Panc1 (cell line): Measurements from ENCODE around the gene GUCY1B1. TPM values are rescaled to one million over a fixed set of nuclear protein-coding genes. Genes with fewer than 3 reads are reported as not detected.

Source experiments
- ATAC-seq: fragments of 200-7000 bp; cut with Tn5 transposase; 2 replicates; pipeline ENCODE4 v1.9.1; 2020; ENCODE audit warnings: mild to moderate bottlenecking, moderate library complexity
- BruUV-seq: library from RNA; stranded (reverse); fragments of 400-500 nt; replicated peaks from 2 replicates; lab custom pipeline; 2021; lab: Mats Ljungman, UMichigan
- CTCF ChIA-PET: fragments of 300-600 bp; sonication (Branson Sonifier 250); formaldehyde crosslinking; loops from one replicate; lab custom pipeline; 2022; ENCODE audit warnings: antibody characterized with exemption; lab: Charles Lee
- POLR2A ChIA-PET: fragments of 300-600 bp; sonication (Branson Sonifier 250); formaldehyde crosslinking; loops from one replicate; lab custom pipeline; 2022; ENCODE audit warnings: antibody characterized with exemption; lab: Charles Lee
- DNase-seq: peaks from one replicate; pipeline ENCODE4 v3.0.0-alpha.2; 2010; ENCODE audit warnings: low read depth, low spot score
- H3K27ac ChIP-seq: 2 replicates; pipeline ENCODE4 v1.5.1; 2011; ENCODE audit warnings: mild to moderate bottlenecking, low read length, inconsistent platforms
- H3K27me3 ChIP-seq: fragments of 200-500 bp; sonication (Bioruptor generic); 2 replicates; pipeline ENCODE4 v1.6.0; 2014; ENCODE audit warnings: low read length, inconsistent platforms; ENCODE audit not compliant: control insufficient read depth, insufficient read depth
- H3K36me3 ChIP-seq: fragments of 200-500 bp; sonication (Bioruptor generic); 2 replicates; pipeline ENCODE4 v1.5.1; 2014; ENCODE audit warnings: inconsistent platforms, mild to moderate bottlenecking, low read length, moderate library complexity; ENCODE audit not compliant: control insufficient read depth, insufficient read depth
- H3K4me1 ChIP-seq: 2 replicates; pipeline ENCODE4 v1.5.1; 2011; ENCODE audit warnings: inconsistent platforms, mild to moderate bottlenecking, low read length, moderate library complexity; ENCODE audit not compliant: control insufficient read depth, insufficient read depth
- H3K4me3 ChIP-seq, 2 experiments: 2 replicates each; pipeline ENCODE4 v1.5.1; 2011 to 2012; ENCODE audit warnings: low read depth in 2 of 2, low read length in 2 of 2, mild to moderate bottlenecking in 2 of 2, inconsistent platforms in 1 of 2, moderate library complexity in 1 of 2
- H3K9me3 ChIP-seq: fragments of 200-500 bp; sonication (Bioruptor generic); 2 replicates; pipeline ENCODE4 v1.5.1; 2014; ENCODE audit warnings: low read depth, mild to moderate bottlenecking, inconsistent platforms, low read length, moderate library complexity; ENCODE audit not compliant: control insufficient read depth, insufficient read depth
- POLR2AphosphoS5 ChIP-seq: IDR thresholded peaks from 2 replicates; pipeline ENCODE4 v1.6.1; 2012; ENCODE audit warnings: mild to moderate bottlenecking, low read depth, low read length, moderate library complexity
- REST ChIP-seq, 2 experiments: IDR thresholded peaks; 2 replicates each; pipeline ENCODE4 v1.6.1; 2011 to 2012; ENCODE audit warnings: low read depth in 2 of 2, control low read depth in 1 of 2, low read length in 1 of 2, mild to moderate bottlenecking in 1 of 2, moderate library complexity in 1 of 2; ENCODE audit not compliant: insufficient read depth in 1 of 2
- SIN3A ChIP-seq: IDR thresholded peaks from 2 replicates; pipeline ENCODE4 v1.6.1; 2012; ENCODE audit warnings: low read depth, mild to moderate bottlenecking, low read length, moderate library complexity, borderline replicate concordance; ENCODE audit not compliant: insufficient read depth
- TCF7L2 ChIP-seq: IDR thresholded peaks from 2 replicates; pipeline ENCODE4 v1.6.1; 2011; ENCODE audit warnings: mild to moderate bottlenecking, low read depth, low read length, inconsistent platforms
- in situ Hi-C: cut with HindIII; loops from 2 replicates; pipeline ENCODE4 v1.10.0; 2016; ENCODE audit warnings: low sequenced_read_pairs, low pct_unique_long_range_greater_than_20kb
- intact Hi-C: fragments of 100-400 bp; cut with micrococcal nuclease; formaldehyde crosslinking; loops from one replicate; pipeline ENCODE4 v1.10.0; 2022; ENCODE audit not compliant: unreplicated experiment
- total RNA-seq: library from RNA; stranded (reverse); gene quantifications from one replicate; pipeline ENCODE4 v1.2.1, GENCODE V29; 2021; ENCODE audit not compliant: unreplicated experiment
- TF ChIP-seq, protein P1 (sequence below): fragments of 450-650 bp; IDR thresholded peaks from 2 replicates; pipeline ENCODE4 v1.5.1; 2017; ENCODE audit warnings: mild to moderate bottlenecking

GUCY1B1 gene
- total RNA-seq, 1 experiment from 2014 or later = 0.36 TPM

- Histone ChIP-seq H3K9me3 (no peaks in the 10 kb centered on the region), H3K4me3 (no peak overlapping the region), H3K27ac (no peak overlapping the region), H3K36me3 (no peaks in the 10 kb centered on the region), H3K4me1 (no peaks in the 10 kb centered on the region), H3K27me3 (no peaks in the 10 kb centered on the region)
- intact Hi-C loops = no loop called here
- no TSS peak for BruUV-seq
- no peak for ATAC-seq
- in situ Hi-C loops = no loop called here
- TF ChIP-seq, protein P1, sequence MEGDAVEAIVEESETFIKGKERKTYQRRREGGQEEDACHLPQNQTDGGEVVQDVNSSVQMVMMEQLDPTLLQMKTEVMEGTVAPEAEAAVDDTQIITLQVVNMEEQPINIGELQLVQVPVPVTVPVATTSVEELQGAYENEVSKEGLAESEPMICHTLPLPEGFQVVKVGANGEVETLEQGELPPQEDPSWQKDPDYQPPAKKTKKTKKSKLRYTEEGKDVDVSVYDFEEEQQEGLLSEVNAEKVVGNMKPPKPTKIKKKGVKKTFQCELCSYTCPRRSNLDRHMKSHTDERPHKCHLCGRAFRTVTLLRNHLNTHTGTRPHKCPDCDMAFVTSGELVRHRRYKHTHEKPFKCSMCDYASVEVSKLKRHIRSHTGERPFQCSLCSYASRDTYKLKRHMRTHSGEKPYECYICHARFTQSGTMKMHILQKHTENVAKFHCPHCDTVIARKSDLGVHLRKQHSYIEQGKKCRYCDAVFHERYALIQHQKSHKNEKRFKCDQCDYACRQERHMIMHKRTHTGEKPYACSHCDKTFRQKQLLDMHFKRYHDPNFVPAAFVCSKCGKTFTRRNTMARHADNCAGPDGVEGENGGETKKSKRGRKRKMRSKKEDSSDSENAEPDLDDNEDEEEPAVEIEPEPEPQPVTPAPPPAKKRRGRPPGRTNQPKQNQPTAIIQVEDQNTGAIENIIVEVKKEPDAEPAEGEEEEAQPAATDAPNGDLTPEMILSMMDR = no peak
- CTCF ChIA-PET = no interaction called here
- DNase-seq = no peak
- POLR2A ChIA-PET = no interaction called here
Observed at GRCh38 chr4:155802190-155802959, 43.6 kb downstream of the GUCY1B1 start.

DNA sequence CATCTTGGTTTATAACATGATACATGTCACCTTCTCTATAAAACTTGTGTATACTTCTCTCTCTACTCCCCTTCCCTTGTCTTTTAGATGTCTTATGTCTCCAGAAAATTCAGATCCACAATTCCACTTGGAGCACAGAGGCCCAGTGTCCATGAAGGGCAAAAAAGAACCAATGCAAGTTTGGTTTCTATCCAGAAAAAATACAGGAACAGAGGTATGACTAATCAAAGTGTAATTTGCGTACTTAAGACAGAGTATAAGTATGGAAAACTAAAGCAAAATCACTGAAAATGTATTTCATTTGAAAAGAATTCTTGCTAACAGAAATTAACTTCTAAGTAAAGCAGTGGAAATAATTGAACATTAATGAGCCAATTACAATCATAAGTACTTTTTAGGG is 46.2 kb downstream of the GUCY1B1 start:
- Histone ChIP-seq H3K9me3 (no peaks in the 10 kb centered on the region), H3K27ac (no peak overlapping the region), H3K4me1 (no peaks in the 10 kb centered on the region), H3K4me3 (no peak overlapping the region), H3K27me3 (no peaks in the 10 kb centered on the region), H3K36me3 (no peaks in the 10 kb centered on the region)
- ChIA-PET CTCF (no interaction called here), POLR2A (no interaction called here)
- DNase-seq (no peak), ATAC-seq (no peak)
- intact Hi-C loops (no loop called here), in situ Hi-C loops (no loop called here)
- no peak for TF ChIP-seq TCF7L2
- no peak for TF ChIP-seq POLR2AphosphoS5
- TF ChIP-seq, protein P1 = no peak
- TF ChIP-seq SIN3A = no peak
- no peak for TF ChIP-seq REST (IDR thresholded peaks at IDR 0.05; ENCODE audit: insufficient read depth in 1 of 2, low read depth in 2 of 2, low read length in 1 of 2)
- BruUV-seq = no TSS peak
